Activated T-cell treated with anti-CD3 and anti-CD28 coated beads, Interleukin-2, amount 50 U/mL, for 48 hours (primary cell): Measurements from ENCODE around the gene HNRNPCL1.
"Not testable (repeated sequence)": the region's sequence is repeated elsewhere in the genome, so short reads cannot be mapped to it uniquely, and the experiment has no call there.

Source experiments
- DNase-seq, 2 experiments: peaks; one replicate each; pipeline ENCODE4 v3.0.0-alpha.2; 2020

HNRNPCL1 gene

GRCh38 chr1:12848620-12849019 is at the start of gene HNRNPCL1:
HNRNPCL1 (minus strand) TSS chr1:12848720; CDS start chr1:12848289, 431 bp downstream.
- DNase-seq: not testable (repeated sequence)

GRCh38 chr1:12898170-12898569 is 49.6 kb upstream of the HNRNPCL1 start, which contains the start of gene PRAMEF10:
PRAMEF10 (minus strand) TSS chr1:12898270; CDS start chr1:12895847, 2,423 bp downstream.
- DNase-seq: not testable (repeated sequence)

GRCh38 chr1:12886101-12886500 is 37.6 kb upstream of the HNRNPCL1 start, which contains the start of gene PRAMEF4:
PRAMEF4 (minus strand) TSS chr1:12886201; CDS start chr1:12883394, 2,807 bp downstream.
- not testable (repeated sequence) for DNase-seq

- not testable (repeated sequence) for DNase-seq
Measured at GRCh38 chr1:12878453-12878852, 29.9 kb upstream of the HNRNPCL1 start.

GRCh38 chr1:12863131-12863880 is 14.8 kb upstream of the HNRNPCL1 start:
- DNase-seq: not testable (repeated sequence)

GRCh38 chr1:12856786-12857185 is 8.3 kb upstream of the HNRNPCL1 start, which contains the start of gene PRAMEF2:
PRAMEF2 (plus strand) TSS chr1:12857086; CDS start chr1:12859010, 1,924 bp downstream.
- not testable (repeated sequence) for DNase-seq

- DNase-seq: no peak
Measured at GRCh38 chr1:12851779-12852178, 3.3 kb upstream of the HNRNPCL1 start.

GRCh38 chr1:12833251-12833650 is 15.3 kb downstream of the HNRNPCL1 start:
- not testable (repeated sequence) for DNase-seq

- DNase-seq: not testable (repeated sequence)
Measured at GRCh38 chr1:12831310-12831709, 17.2 kb downstream of the HNRNPCL1 start, which contains the start of gene PRAMEF11. PRAMEF11 (minus strand) TSS chr1:12831410; CDS start chr1:12828789, 2,621 bp downstream.

- DNase-seq: not testable (repeated sequence)
Measured at GRCh38 chr1:12819061-12819460, 29.5 kb downstream of the HNRNPCL1 start.

GRCh38 chr1:12811409-12811784 is 37.1 kb downstream of the HNRNPCL1 start:
- DNase-seq: no peak

GRCh38 chr1:12810691-12811408 is 37.7 kb downstream of the HNRNPCL1 start:
- DNase-seq: no peak

- DNase-seq: no peak
Measured at GRCh38 chr1:12809933-12810332, 38.6 kb downstream of the HNRNPCL1 start.

- no peak for DNase-seq
Measured at GRCh38 chr1:12799730-12800129, 48.8 kb downstream of the HNRNPCL1 start.

- no peak for DNase-seq
Measured at GRCh38 chr1:12798911-12799310, 49.6 kb downstream of the HNRNPCL1 start.
